GM12878 (cell line): ENCODE data around the gene CDCP1.

Experiments used
- POLR2AphosphoS5 ChIP-seq: IDR thresholded peaks from 2 replicates; pipeline ENCODE4 v1.6.1; 2011; ENCODE audit warnings: mild to moderate bottlenecking, low read length, inconsistent platforms
- RCOR1 ChIP-seq: conservative IDR thresholded peaks from 2 replicates; pipeline ENCODE4 v1.6.1; 2012; ENCODE audit warnings: low read depth, low read length, improper control_type of control experiment
- SMC3 ChIP-seq: IDR thresholded peaks from 2 replicates; pipeline ENCODE4 v1.6.1; 2011; ENCODE audit warnings: low read length, improper control_type of control experiment, borderline replicate concordance
- SUZ12 ChIP-seq: fragments of 200-600 bp; sonication (generic); IDR thresholded peaks from one replicate; pipeline ENCODE4 v1.6.1; 2018; ENCODE audit warnings: antibody characterized with exemption, mild to moderate bottlenecking; ENCODE audit not compliant: unreplicated experiment
- TF ChIP-seq, protein P1 (sequence below), 3 experiments: IDR thresholded peaks in 2 of 3; conservative IDR thresholded peaks in 1 of 3; 2 replicates each; pipeline ENCODE4 v1.5.1; 2011; ENCODE audit warnings: low read depth in 3 of 3, low read length in 3 of 3, mild to moderate bottlenecking in 3 of 3, control low read depth in 2 of 3, moderate library complexity in 2 of 3, inconsistent platforms in 1 of 3, mixed read lengths in 1 of 3; ENCODE audit not compliant: control insufficient read depth in 2 of 3, insufficient read depth in 1 of 3; ENCODE audit errors: extremely low read depth in 1 of 3

GRCh38 chr3:45191924-45192417 lies 45.8 kb upstream of the CDCP1 start:
- TF ChIP-seq RCOR1 (no peak), SUZ12 (no peak), POLR2AphosphoS5 (no peak), SMC3 (no peak)
- TF ChIP-seq, protein P1, sequence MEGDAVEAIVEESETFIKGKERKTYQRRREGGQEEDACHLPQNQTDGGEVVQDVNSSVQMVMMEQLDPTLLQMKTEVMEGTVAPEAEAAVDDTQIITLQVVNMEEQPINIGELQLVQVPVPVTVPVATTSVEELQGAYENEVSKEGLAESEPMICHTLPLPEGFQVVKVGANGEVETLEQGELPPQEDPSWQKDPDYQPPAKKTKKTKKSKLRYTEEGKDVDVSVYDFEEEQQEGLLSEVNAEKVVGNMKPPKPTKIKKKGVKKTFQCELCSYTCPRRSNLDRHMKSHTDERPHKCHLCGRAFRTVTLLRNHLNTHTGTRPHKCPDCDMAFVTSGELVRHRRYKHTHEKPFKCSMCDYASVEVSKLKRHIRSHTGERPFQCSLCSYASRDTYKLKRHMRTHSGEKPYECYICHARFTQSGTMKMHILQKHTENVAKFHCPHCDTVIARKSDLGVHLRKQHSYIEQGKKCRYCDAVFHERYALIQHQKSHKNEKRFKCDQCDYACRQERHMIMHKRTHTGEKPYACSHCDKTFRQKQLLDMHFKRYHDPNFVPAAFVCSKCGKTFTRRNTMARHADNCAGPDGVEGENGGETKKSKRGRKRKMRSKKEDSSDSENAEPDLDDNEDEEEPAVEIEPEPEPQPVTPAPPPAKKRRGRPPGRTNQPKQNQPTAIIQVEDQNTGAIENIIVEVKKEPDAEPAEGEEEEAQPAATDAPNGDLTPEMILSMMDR (IDR thresholded peaks at IDR 0.05 in 2 of 3, conservative IDR thresholded peaks at IDR 0.05 in 1 of 3; ENCODE audit: control insufficient read depth in 2 of 3, extremely low read depth in 1 of 3, insufficient read depth in 1 of 3, low read depth in 3 of 3, low read length in 3 of 3): no peak
